ENCODE measurements around the gene TBC1D22A.

Gene TBC1D22A

GRCh38 chr22:47142427-47143046, 380.1 kb downstream of the TBC1D22A start:
- no peak for DNase-seq (ENCODE audit: low read depth in 3 of 3)

- DNase-seq (ENCODE audit: low read depth in 3 of 3): no peak
Measured at GRCh38 chr22:47143249-47143938, 380.9 kb downstream of the TBC1D22A start.

GRCh38 chr22:47144076-47144765, 381.8 kb downstream of the TBC1D22A start:
- DNase-seq (ENCODE audit: low read depth in 3 of 3): no peak

- DNase-seq (ENCODE audit: low read depth in 3 of 3): no peak
Measured at GRCh38 chr22:47144791-47145425, 382.5 kb downstream of the TBC1D22A start.

- no peak for DNase-seq (ENCODE audit: low read depth in 3 of 3)
Measured at GRCh38 chr22:47145883-47146282, 383.4 kb downstream of the TBC1D22A start.

- DNase-seq (ENCODE audit: low read depth in 3 of 3): no peak
Measured at GRCh38 chr22:47146391-47146790, 383.9 kb downstream of the TBC1D22A start.

- no peak for DNase-seq (ENCODE audit: low read depth in 3 of 3)
Measured at GRCh38 chr22:47146941-47147340, 384.5 kb downstream of the TBC1D22A start.

- DNase-seq (ENCODE audit: low read depth in 3 of 3): no peak
Measured at GRCh38 chr22:47147572-47147971, 385.1 kb downstream of the TBC1D22A start.

GRCh38 chr22:47148510-47148909, 386.1 kb downstream of the TBC1D22A start:
- DNase-seq (ENCODE audit: low read depth in 3 of 3): no peak

GRCh38 chr22:47148956-47149728, 386.7 kb downstream of the TBC1D22A start:
- no peak for DNase-seq (ENCODE audit: low read depth in 3 of 3)

- DNase-seq (ENCODE audit: low read depth in 3 of 3): no peak
Measured at GRCh38 chr22:47149976-47150375, 387.5 kb downstream of the TBC1D22A start.

- no peak for DNase-seq (ENCODE audit: low read depth in 3 of 3)
Measured at GRCh38 chr22:47150426-47150825, 388.0 kb downstream of the TBC1D22A start.

GRCh38 chr22:47151064-47151463, 388.6 kb downstream of the TBC1D22A start:
- no peak for DNase-seq (ENCODE audit: low read depth in 3 of 3)

GRCh38 chr22:47151490-47151889, 389.0 kb downstream of the TBC1D22A start:
- DNase-seq (ENCODE audit: low read depth in 3 of 3): no peak

GRCh38 chr22:47152236-47152635, 389.8 kb downstream of the TBC1D22A start:
- no peak for DNase-seq (ENCODE audit: low read depth in 3 of 3)

- DNase-seq (ENCODE audit: low read depth in 3 of 3): no peak
Measured at GRCh38 chr22:47152938-47153337, 390.5 kb downstream of the TBC1D22A start.

- DNase-seq (ENCODE audit: low read depth in 3 of 3): no peak
Measured at GRCh38 chr22:47153854-47154525, 391.5 kb downstream of the TBC1D22A start.

- no peak for DNase-seq (ENCODE audit: low read depth in 3 of 3)
Measured at GRCh38 chr22:47154621-47155081, 392.2 kb downstream of the TBC1D22A start.

GRCh38 chr22:47155131-47155885, 392.9 kb downstream of the TBC1D22A start:
- DNase-seq (ENCODE audit: low read depth in 3 of 3): no peak

- no peak for DNase-seq (ENCODE audit: low read depth in 3 of 3)
Measured at GRCh38 chr22:47155912-47156311, 393.5 kb downstream of the TBC1D22A start.

All from stimulated activated CD4-positive, alpha-beta T cell treated with anti-CD3 and anti-CD28 coated beads, TNF-alpha, amount 100 ng/mL, for 48 hours (primary cell).